HCT116 (cell line): ENCODE data around the gene DLST. TPM values are rescaled to one million over a fixed set of nuclear protein-coding genes. Genes with fewer than 3 reads are reported as not detected.

Experiments used
- EZH2 ChIP-seq: fragments of 200-600 bp; sonication (generic); IDR thresholded peaks from 2 replicates; pipeline ENCODE4 v1.6.1; 2017; ENCODE audit warnings: antibody characterized with exemption, mixed run types
- SP1 ChIP-seq: IDR thresholded peaks from 2 replicates; pipeline ENCODE4 v1.6.1; 2012; ENCODE audit warnings: low read depth
- SRF ChIP-seq: IDR thresholded peaks from 2 replicates; pipeline ENCODE4 v1.6.1; 2012; ENCODE audit warnings: low read depth
- TCF7L2 ChIP-seq: IDR thresholded peaks from 2 replicates; pipeline ENCODE4 v1.7.0; 2011; ENCODE audit warnings: borderline replicate concordance, inconsistent platforms; ENCODE audit not compliant: insufficient read depth, insufficient read length; ENCODE audit errors: extremely low read depth
- total RNA-seq: library from RNA; stranded (reverse); gene quantifications from one replicate; pipeline ENCODE4 v1.2.1, GENCODE V29; 2021; ENCODE audit not compliant: unreplicated experiment
- TF ChIP-seq, protein P1 (sequence below): IDR thresholded peaks from 2 replicates; pipeline ENCODE4 v1.6.1; 2011; ENCODE audit warnings: mild to moderate bottlenecking, low read length, moderate library complexity; ENCODE audit not compliant: insufficient replicate concordance; ENCODE audit errors: extremely low read depth
- TF ChIP-seq, protein P2 (sequence below), 3 experiments: fragments of 200-600 bp in 1 of 3; sonication (generic) in 1 of 3; IDR thresholded peaks in 2 of 3; conservative IDR thresholded peaks in 1 of 3; 2 replicates each; pipeline ENCODE4 v1.5.1; 2012 to 2017; ENCODE audit warnings: low read depth in 2 of 3, low read length in 2 of 3, antibody characterized with exemption in 1 of 3, borderline replicate concordance in 1 of 3, control low read depth in 1 of 3, mild to moderate bottlenecking in 1 of 3, mixed read lengths in 1 of 3, mixed run types in 1 of 3, moderate library complexity in 1 of 3; ENCODE audit not compliant: insufficient read depth in 1 of 3

DLST gene
- total RNA-seq, 1 experiment from 2014 or later: 101 TPM

GRCh38 chr14:74938531-74939495 is 57.1 kb downstream of the DLST start (continued):
- TF ChIP-seq, protein P1, sequence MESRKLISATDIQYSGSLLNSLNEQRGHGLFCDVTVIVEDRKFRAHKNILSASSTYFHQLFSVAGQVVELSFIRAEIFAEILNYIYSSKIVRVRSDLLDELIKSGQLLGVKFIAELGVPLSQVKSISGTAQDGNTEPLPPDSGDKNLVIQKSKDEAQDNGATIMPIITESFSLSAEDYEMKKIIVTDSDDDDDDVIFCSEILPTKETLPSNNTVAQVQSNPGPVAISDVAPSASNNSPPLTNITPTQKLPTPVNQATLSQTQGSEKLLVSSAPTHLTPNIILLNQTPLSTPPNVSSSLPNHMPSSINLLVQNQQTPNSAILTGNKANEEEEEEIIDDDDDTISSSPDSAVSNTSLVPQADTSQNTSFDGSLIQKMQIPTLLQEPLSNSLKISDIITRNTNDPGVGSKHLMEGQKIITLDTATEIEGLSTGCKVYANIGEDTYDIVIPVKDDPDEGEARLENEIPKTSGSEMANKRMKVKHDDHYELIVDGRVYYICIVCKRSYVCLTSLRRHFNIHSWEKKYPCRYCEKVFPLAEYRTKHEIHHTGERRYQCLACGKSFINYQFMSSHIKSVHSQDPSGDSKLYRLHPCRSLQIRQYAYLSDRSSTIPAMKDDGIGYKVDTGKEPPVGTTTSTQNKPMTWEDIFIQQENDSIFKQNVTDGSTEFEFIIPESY: no peak
- TF ChIP-seq TCF7L2 (no peak), SRF (no peak), SP1 (no peak), EZH2 (no peak)
- TF ChIP-seq, protein P2, sequence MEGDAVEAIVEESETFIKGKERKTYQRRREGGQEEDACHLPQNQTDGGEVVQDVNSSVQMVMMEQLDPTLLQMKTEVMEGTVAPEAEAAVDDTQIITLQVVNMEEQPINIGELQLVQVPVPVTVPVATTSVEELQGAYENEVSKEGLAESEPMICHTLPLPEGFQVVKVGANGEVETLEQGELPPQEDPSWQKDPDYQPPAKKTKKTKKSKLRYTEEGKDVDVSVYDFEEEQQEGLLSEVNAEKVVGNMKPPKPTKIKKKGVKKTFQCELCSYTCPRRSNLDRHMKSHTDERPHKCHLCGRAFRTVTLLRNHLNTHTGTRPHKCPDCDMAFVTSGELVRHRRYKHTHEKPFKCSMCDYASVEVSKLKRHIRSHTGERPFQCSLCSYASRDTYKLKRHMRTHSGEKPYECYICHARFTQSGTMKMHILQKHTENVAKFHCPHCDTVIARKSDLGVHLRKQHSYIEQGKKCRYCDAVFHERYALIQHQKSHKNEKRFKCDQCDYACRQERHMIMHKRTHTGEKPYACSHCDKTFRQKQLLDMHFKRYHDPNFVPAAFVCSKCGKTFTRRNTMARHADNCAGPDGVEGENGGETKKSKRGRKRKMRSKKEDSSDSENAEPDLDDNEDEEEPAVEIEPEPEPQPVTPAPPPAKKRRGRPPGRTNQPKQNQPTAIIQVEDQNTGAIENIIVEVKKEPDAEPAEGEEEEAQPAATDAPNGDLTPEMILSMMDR (IDR thresholded peaks at IDR 0.05 in 2 of 3, conservative IDR thresholded peaks at IDR 0.05 in 1 of 3; ENCODE audit: borderline replicate concordance in 1 of 3, insufficient read depth in 1 of 3, low read depth in 2 of 3, low read length in 2 of 3): no peak
